Activated T-helper 1 cell treated with anti-CD3 and anti-CD28 coated beads, Interleukin-2, amount 50 U/mL, for 16 hours (primary cell): ENCODE data around the gene GID8.
"Not testable (repeated sequence)": the region's sequence is repeated elsewhere in the genome, so short reads cannot be mapped to it uniquely, and the experiment has no call there.

Source experiments
- DNase-seq, 2 donors: peaks; one replicate each; pipeline ENCODE4 v3.0.0-alpha.2; 2020; ENCODE audit warnings: low read depth in 1 of 2, low spot score in 1 of 2

GID8 gene

GRCh38 chr20:62957136-62958117 lies 19.5 kb downstream of the GID8 start:
- no peak for DNase-seq

GRCh38 chr20:62958388-62959100 lies 20.6 kb downstream of the GID8 start:
- no peak for DNase-seq

- no peak for DNase-seq
Measured at GRCh38 chr20:62959101-62959971, 21.4 kb downstream of the GID8 start.

- no peak for DNase-seq
Measured at GRCh38 chr20:62959998-62960436, 22.1 kb downstream of the GID8 start.

GRCh38 chr20:62960446-62961309 lies 22.7 kb downstream of the GID8 start:
- not testable (repeated sequence) for DNase-seq

DNA sequence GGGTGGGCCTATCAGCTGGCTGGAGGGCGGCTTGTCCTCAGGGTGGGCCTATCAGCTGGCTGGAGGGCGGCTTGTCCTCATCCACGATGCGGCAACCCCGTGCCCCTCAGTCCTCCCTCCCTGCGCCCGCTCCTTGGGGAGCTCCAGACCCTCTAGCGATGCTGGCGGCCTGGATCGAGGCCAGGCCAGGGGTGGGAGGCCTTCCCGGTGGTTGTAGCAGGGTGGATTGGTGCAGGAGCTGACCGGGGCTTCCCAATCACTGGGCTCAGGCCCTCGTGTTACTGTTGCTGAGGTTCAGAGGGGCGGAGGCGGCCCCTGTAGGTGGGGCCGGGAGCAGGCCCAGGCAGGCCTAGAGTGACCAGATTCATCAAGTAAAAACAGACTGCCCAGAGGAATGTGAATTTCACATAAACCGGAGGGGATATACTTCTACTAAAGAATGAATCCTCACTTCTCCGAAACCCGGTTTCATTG lies 23.4 kb downstream of the GID8 start:
- DNase-seq = no peak

GRCh38 chr20:62961799-62962198 lies 23.9 kb downstream of the GID8 start:
- DNase-seq = no peak

GRCh38 chr20:62962221-62962879 lies 24.4 kb downstream of the GID8 start:
- no peak for DNase-seq

DNA sequence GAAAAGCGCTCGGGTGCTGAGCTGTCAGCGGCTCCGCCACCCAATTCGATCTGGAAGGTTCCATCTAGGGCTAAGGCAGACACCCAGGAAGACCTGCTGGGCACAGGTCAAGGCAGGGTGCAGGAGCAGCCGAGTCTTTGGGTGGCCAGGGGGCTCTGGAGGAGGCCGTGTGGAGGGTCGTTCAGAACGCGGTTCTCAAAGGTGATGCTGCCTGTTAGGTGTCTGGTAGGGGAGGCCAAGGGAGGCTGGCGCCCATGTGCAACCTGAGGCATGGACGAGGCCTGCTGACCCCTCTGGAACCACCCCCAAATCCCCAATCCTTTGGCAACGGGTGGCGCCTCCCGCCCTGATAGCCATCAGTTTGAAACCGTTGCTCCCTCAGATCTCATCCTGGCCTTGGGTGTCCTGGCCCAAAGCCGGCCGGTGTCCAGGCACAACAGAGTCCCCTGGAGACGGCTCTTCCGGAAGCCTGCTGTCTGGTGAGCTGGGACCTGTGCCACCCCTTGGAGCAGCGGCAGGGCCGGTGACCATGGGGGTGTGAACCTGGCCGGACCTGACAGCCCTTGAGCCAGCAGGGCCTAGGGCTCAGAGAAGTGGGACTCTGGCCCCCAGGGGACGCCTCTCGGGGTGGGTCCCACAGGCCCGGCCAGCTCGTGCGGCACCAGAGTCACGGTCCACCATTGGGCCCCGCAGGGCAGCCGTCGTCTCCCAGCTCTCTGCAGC lies 25.1 kb downstream of the GID8 start:
- DNase-seq = no peak

DNA sequence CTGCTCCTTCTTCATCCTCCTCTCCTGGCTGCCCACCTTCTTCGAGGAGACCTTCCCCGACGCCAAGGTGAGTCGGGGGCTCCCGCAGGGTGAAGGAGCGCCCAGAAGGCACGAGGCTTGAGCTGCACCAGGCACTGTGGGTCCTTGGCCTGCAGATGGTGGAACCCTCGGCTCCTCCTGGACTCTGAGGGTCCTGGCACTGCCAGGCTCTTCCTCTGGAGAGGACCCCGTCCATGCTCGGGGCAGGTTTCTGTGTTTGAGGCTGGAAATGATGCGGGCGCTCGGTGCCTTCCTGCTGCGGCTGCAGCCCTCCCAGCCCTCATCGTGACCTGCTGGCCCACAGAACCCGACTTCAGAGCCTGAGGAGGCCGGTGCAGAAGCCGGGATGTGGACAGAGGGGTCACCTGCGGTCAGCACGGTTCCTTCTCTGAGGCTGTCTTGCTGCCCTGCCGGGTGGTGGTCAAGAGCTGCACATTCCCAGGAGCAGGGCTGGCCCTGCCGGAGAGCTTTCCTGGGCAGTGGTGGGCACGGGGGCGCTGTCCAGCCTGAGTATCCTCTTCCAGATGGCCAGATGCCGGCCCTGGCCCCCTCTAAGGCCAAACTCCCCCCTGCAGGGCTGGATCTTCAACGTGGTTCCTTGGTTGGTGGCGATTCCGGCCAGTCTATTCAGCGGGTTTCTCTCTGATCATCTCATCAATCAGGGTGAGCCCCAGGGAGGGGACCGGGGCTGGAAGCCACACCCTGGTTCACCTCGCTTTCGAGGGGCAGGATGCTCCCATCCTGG lies 25.9 kb downstream of the GID8 start:
- no peak for DNase-seq

DNA sequence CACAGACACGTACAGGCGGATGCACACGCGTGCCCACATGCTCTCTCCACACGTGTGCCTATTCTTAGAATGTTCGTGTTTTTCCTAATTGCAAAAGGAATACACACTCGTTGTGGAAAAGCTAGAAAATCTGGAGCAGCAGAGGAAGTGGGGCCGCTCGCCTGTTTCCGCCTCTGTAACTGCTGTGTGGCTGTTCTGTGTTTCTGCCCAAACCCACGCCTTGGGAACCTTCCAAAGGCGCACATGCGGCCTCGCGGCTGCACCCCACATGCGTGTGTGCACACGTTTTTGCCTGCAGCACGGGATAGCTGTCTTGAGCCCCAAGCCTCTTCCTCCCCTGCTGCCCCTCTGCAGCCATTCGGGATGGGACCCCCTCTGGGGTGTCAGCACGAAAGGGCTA lies 26.8 kb downstream of the GID8 start:
- DNase-seq = no peak

GRCh38 chr20:62965363-62965771 lies 27.4 kb downstream of the GID8 start:
- no peak for DNase-seq

- DNase-seq = no peak
Measured at GRCh38 chr20:62966212-62967148, 28.5 kb downstream of the GID8 start.

DNA sequence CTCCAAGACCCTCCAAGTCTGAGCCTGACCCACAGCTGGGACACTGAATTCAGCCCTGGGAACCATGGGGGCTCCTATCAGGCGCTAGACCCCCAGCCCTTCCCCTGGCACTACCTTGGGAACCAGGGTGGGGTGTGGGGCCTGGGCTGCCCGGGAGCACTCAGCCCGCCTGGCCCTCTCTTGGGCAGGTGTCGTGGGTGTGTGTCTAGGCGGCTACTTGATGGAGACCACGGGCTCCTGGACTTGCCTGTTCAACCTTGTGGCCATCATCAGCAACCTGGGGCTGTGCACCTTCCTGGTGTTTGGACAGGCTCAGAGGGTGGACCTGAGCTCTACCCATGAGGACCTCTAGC lies 29.2 kb downstream of the GID8 start:
- no peak for DNase-seq

GRCh38 chr20:62967628-62968351 lies 29.8 kb downstream of the GID8 start:
- DNase-seq = no peak

DNA sequence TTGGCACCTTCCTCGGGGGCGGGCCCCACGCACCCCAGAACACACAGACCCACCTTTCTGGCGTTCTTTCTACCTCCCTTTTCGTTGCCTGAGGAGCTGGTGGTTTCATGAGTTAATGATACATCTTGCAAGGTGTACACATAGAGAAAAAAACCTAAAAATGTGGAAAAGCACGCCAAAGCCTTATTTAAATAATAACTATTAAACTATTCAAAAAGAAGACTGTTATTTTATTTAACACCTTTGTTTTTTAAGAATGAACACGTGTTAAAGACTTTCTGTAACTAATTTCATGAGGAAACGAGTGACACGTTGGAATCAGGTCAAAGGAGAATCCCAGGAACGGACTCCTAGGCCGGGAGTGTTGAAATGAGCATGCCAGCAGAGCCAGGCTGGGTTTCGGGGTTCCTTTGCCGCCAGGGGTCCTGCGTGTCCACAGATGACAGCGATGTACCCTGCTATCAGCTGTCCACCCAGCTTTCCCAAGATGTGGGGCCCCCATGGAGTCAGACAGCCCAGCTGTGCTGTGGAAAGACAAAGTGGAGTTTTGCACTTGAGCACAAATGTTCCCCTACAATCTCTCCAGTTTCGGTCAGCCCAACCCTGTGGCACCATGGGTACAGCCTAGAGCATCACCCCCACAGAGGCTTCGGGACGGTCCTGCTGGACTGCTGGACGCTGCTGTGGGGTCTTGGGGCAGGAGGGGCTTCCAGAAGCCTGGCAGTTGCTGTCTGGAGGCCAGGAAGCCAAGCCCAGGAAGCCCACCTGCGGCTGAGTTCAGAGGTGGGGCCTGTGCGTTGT lies 30.6 kb downstream of the GID8 start:
- no peak for DNase-seq
